ENCODE results near the gene TMEM127. TPM values are rescaled to one million over a fixed set of nuclear protein-coding genes. Genes with fewer than 3 reads are reported as not detected.

TMEM127 gene
- total and polyA plus RNA-seq, 2 experiments from 2014 or later, result 33.6 to 44.4 TPM

DNA sequence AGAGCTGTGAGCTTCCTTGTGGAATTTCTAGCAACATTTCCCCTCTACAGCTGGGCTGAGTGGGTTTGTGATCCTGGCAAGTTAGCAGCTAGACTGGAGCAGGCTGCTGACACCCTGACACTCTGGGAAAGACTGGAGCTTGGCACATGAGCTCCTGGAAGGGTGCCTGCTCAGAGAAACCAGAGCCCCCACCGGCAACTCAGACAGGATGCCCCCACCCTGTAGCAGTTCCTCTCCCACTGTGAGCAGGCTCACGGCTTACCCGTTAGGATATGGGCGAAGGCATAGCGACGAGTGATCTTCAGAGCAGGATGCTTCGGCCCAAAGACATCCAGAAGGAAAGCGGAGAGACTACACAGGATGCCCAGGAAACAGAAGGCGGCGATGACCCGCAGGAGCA, 11.2 kb downstream of the TMEM127 start:
- Histone ChIP-seq H3K27me3 (no peaks in the 10 kb centered on the region), H4K20me1 (ENCODE audit: insufficient read depth, poor library complexity, severe bottlenecking) (peaks cover 6% of the 10 kb centered on the region), H3K4me2 (no peak overlapping the region), H3K27ac (no peak overlapping the region), H2AFZ (no peak overlapping the region), H3K79me2 (peaks cover 46% of the 10 kb centered on the region), H3K9me2 (replicated peaks; ENCODE audit: insufficient read depth) (no peaks in the 10 kb centered on the region), H3K4me1 (ENCODE audit: insufficient read depth) (peaks cover 15% of the 10 kb centered on the region), H3K36me3 (replicated peaks; ENCODE audit: insufficient read depth, low read depth) (no peaks in the 10 kb centered on the region), H3K4me3 (no peak overlapping the region), H3K9me3 (ENCODE audit: low read depth) (no peaks in the 10 kb centered on the region)
- TF ChIP-seq EZH2 (IDR thresholded peaks at IDR 0.05; ENCODE audit: borderline replicate concordance), result no peak
- TF ChIP-seq EZH2phosphoT487 (IDR thresholded peaks at IDR 0.05; ENCODE audit: low read depth, severe bottlenecking, unreplicated experiment), result no peak
- DNase-seq (ENCODE audit: low spot score), result no peak
- 95% methylated on average over 11 of the region's 11 CpGs for WGBS (ENCODE audit: low lambda C conversion rate, missing lambda C conversion rate)

DNA sequence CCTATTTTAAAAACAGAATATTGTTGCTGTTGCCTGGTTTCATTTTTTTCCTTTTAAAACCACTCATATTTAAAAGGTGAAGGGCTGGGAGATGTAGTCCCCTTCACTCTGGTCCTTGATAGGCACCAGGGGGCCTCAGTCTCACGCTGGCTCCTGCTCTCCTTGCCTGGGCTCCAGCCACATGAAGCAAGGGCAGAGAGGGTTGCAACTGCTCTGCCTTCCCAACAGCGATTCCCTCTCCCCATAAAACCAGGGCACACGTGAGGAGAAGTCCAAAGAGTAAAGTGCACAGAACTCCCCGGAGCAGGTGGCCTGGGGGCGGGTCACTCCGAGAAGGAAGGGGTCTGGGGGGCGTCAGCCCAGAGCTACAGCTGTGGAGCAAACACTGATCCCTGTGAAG, 12.8 kb downstream of the TMEM127 start:
- peak; percentile 36 for DNase-seq (ENCODE audit: low spot score)
- H3K4me1 ChIP-seq (ENCODE audit: insufficient read depth), result peaks cover 7% of the 10 kb centered on the region
- no peaks in the 10 kb centered on the region for H3K9me3 ChIP-seq (ENCODE audit: low read depth)
- H3K4me2 ChIP-seq, result no peak overlapping the region
- TF ChIP-seq EZH2phosphoT487 (IDR thresholded peaks at IDR 0.05; ENCODE audit: low read depth, severe bottlenecking, unreplicated experiment) (no peak), EZH2 (IDR thresholded peaks at IDR 0.05; ENCODE audit: borderline replicate concordance) (no peak)
- TF ChIP-seq, protein P1, sequence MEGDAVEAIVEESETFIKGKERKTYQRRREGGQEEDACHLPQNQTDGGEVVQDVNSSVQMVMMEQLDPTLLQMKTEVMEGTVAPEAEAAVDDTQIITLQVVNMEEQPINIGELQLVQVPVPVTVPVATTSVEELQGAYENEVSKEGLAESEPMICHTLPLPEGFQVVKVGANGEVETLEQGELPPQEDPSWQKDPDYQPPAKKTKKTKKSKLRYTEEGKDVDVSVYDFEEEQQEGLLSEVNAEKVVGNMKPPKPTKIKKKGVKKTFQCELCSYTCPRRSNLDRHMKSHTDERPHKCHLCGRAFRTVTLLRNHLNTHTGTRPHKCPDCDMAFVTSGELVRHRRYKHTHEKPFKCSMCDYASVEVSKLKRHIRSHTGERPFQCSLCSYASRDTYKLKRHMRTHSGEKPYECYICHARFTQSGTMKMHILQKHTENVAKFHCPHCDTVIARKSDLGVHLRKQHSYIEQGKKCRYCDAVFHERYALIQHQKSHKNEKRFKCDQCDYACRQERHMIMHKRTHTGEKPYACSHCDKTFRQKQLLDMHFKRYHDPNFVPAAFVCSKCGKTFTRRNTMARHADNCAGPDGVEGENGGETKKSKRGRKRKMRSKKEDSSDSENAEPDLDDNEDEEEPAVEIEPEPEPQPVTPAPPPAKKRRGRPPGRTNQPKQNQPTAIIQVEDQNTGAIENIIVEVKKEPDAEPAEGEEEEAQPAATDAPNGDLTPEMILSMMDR (IDR thresholded peaks at IDR 0.05; ENCODE audit: poor library complexity), result peak; percentile 24
- no peaks in the 10 kb centered on the region for H3K36me3 ChIP-seq (replicated peaks; ENCODE audit: insufficient read depth, low read depth)
- H3K27me3 ChIP-seq, result no peaks in the 10 kb centered on the region
- peak overlapping the region; percentile 43 for H3K27ac ChIP-seq
- H3K79me2 ChIP-seq, result peaks cover 30% of the 10 kb centered on the region
- no peak overlapping the region for H3K4me3 ChIP-seq
- H3K9me2 ChIP-seq (replicated peaks; ENCODE audit: insufficient read depth), result no peaks in the 10 kb centered on the region
- no peak overlapping the region for H2AFZ ChIP-seq
- H4K20me1 ChIP-seq (ENCODE audit: insufficient read depth, poor library complexity, severe bottlenecking), result peaks cover 4% of the 10 kb centered on the region
- 74% methylated on average over 7 of the region's 7 CpGs for WGBS (ENCODE audit: low lambda C conversion rate, missing lambda C conversion rate)

DNA sequence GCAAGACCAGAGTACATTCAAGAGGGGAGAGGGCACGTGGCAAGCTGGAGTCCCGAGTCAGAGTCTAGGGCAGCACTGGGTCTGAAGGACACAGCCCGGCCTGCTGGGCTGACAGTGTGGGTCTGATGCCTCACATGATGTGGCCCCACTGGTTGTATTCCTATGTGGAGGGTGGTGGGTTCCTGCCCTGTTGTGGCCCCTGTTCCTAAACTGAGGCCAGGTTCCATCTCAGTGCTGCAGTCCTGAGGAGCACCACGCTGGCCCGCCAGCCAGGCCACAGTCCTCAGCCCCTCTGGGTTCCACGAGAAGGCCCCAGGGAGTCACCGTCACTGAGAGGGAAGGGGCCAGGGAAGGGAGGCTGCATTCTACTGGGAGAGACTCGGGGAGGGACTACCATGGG, 13.3 kb downstream of the TMEM127 start:
- no peak overlapping the region for H2AFZ ChIP-seq
- no peaks in the 10 kb centered on the region for H3K9me3 ChIP-seq (ENCODE audit: low read depth)
- WGBS (ENCODE audit: low lambda C conversion rate, missing lambda C conversion rate), result 90% methylated on average over 8 of the region's 8 CpGs
- no peaks in the 10 kb centered on the region for H3K27me3 ChIP-seq
- H3K27ac ChIP-seq, result peak overlapping the region; percentile 43
- TF ChIP-seq EZH2 (IDR thresholded peaks at IDR 0.05; ENCODE audit: borderline replicate concordance), result no peak
- TF ChIP-seq, protein P1 (IDR thresholded peaks at IDR 0.05; ENCODE audit: poor library complexity), result no peak
- no peak for TF ChIP-seq EZH2phosphoT487 (IDR thresholded peaks at IDR 0.05; ENCODE audit: low read depth, severe bottlenecking, unreplicated experiment)
- H4K20me1 ChIP-seq (ENCODE audit: insufficient read depth, poor library complexity, severe bottlenecking), result peaks cover 4% of the 10 kb centered on the region
- H3K36me3 ChIP-seq (replicated peaks; ENCODE audit: insufficient read depth, low read depth), result no peaks in the 10 kb centered on the region
- no peak for DNase-seq (ENCODE audit: low spot score)
- H3K9me2 ChIP-seq (replicated peaks; ENCODE audit: insufficient read depth), result no peaks in the 10 kb centered on the region
- H3K4me3 ChIP-seq, result no peak overlapping the region
- peaks cover 26% of the 10 kb centered on the region for H3K79me2 ChIP-seq
- peaks cover 7% of the 10 kb centered on the region for H3K4me1 ChIP-seq (ENCODE audit: insufficient read depth)
- no peak overlapping the region for H3K4me2 ChIP-seq

DNA sequence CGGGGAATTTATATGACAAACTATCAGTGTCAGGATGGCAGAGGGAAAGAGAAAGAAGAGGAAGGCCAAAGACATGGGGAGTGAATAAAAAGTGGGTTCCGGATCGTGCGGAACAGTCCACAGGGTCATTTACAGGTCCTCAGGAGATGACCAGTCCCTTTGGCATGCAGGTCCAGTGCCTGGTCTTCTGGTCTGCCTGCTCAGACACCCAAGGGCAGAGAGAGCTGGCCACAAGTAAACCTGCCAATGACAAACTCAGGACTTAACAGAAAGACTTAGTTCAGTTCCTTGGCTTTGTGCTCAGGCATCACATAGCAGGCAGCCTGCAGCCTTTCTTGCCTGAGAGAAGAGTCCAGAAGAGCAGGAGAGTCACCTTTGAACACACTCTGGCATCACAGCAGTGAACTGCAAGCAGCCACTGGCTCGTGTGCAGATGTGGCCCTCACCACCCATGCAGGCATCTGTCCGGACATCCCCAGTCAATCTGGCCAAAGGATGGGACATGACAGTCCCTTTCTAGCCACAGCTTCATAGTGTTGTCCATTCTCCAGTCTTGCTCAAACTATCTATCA, 14.0 kb downstream of the TMEM127 start:
- Histone ChIP-seq H3K36me3 (replicated peaks; ENCODE audit: insufficient read depth, low read depth) (no peaks in the 10 kb centered on the region), H3K9me2 (replicated peaks; ENCODE audit: insufficient read depth) (no peaks in the 10 kb centered on the region), H3K27me3 (no peaks in the 10 kb centered on the region), H3K4me2 (no peak overlapping the region), H3K4me3 (no peak overlapping the region), H3K79me2 (peaks cover 18% of the 10 kb centered on the region), H4K20me1 (ENCODE audit: insufficient read depth, poor library complexity, severe bottlenecking) (peaks cover under 1% of the 10 kb centered on the region), H3K27ac (peak overlapping the region; percentile 57), H3K4me1 (ENCODE audit: insufficient read depth) (peaks cover 7% of the 10 kb centered on the region), H2AFZ (no peak overlapping the region), H3K9me3 (ENCODE audit: low read depth) (no peaks in the 10 kb centered on the region)
- peak; percentile 57 for DNase-seq (ENCODE audit: low spot score)
- 68% methylated on average over 6 of the region's 6 CpGs for WGBS (ENCODE audit: low lambda C conversion rate, missing lambda C conversion rate)
- no peak for TF ChIP-seq EZH2 (IDR thresholded peaks at IDR 0.05; ENCODE audit: borderline replicate concordance)
- no peak for TF ChIP-seq EZH2phosphoT487 (IDR thresholded peaks at IDR 0.05; ENCODE audit: low read depth, severe bottlenecking, unreplicated experiment)
- TF ChIP-seq, protein P1 (IDR thresholded peaks at IDR 0.05; ENCODE audit: poor library complexity), result no peak

Data from hepatocyte (in vitro differentiated cells).